Esophagus squamous epithelium (tissue), 5 donors: ENCODE results near the gene LRRN1. TPM values are rescaled to one million over a fixed set of nuclear protein-coding genes. Genes with fewer than 3 reads are reported as not detected.

Experiments
- DNase-seq: peaks from one replicate; lab custom pipeline; 2025; lab: John Stamatoyannopoulos, UW
- H3K27ac ChIP-seq, 4 donors: fragments of 200-600 bp; sonication (generic); one replicate each; pipeline ENCODE4 v1.5.1; 2016 to 2019; ENCODE audit warnings: mild to moderate bottlenecking in 1 of 4
- H3K27me3 ChIP-seq, 4 donors: fragments of 200-600 bp; sonication (generic); 1 replicate in 3 of 4; 2 replicates in 1 of 4; pipeline versions ENCODE4 v1.5.1 to v1.6.0; 2017 to 2021; ENCODE audit warnings: antibody characterized with exemption in 1 of 4
- H3K36me3 ChIP-seq, 3 donors: fragments of 200-600 bp; sonication (generic); one replicate each; pipeline ENCODE4 v1.5.1; 2016 to 2019
- H3K4me1 ChIP-seq, 3 donors: fragments of 200-600 bp; sonication (generic); one replicate each; pipeline ENCODE4 v1.5.1; 2017 to 2019
- H3K4me3 ChIP-seq, 4 donors: fragments of 200-600 bp; sonication (generic); 1 replicate in 3 of 4; 2 replicates in 1 of 4; pipeline ENCODE4 v1.5.1; 2016 to 2019; ENCODE audit warnings: mild to moderate bottlenecking in 2 of 4, moderate library complexity in 1 of 4
- H3K9me3 ChIP-seq, 3 donors: fragments of 200-600 bp; sonication (generic); one replicate each; pipeline ENCODE4 v1.5.1; 2016 to 2019
- POLR2A ChIP-seq, 4 donors: fragments of 450-650 bp; IDR thresholded peaks; one replicate each; pipeline ENCODE4 v1.6.1; 2017; ENCODE audit warnings: antibody characterized with exemption in 4 of 4, mild to moderate bottlenecking in 4 of 4, moderate library complexity in 3 of 4
- WGBS, 2 donors: methylation state at CpG; one replicate each; pipeline ENCODE4 v1.1.5; 2018; 5-methylcytosine and 5-hydroxymethylcytosine counted together
- intact Hi-C: fragments of 100-400 bp; cut with DNase I; formaldehyde crosslinking; loops from one replicate; pipeline ENCODE4 v1.15.0; 2022
- total RNA-seq, 4 donors: library from RNA; depleted of rRNA; stranded (reverse); fragments of >200 nt; gene quantifications; one replicate each; pipeline ENCODE4 v1.1.0, GENCODE V29; 2016
- TF ChIP-seq, protein P1 (sequence below), 6 experiments: fragments of 450-650 bp in 4 of 6; fragments of 200-600 bp in 2 of 6; sonication (generic) in 2 of 6; IDR thresholded peaks; one replicate each; pipeline ENCODE4 v1.5.1; 2016 to 2019; ENCODE audit warnings: antibody characterized with exemption in 6 of 6, mild to moderate bottlenecking in 4 of 6, moderate library complexity in 4 of 6
- donor health status: DM: yes; HTN: yes; CAD: no.

Gene LRRN1
- total RNA-seq, 4 donors from 2014 or later = 0.04 to 0.47 (median 0.19) TPM; not detected in 1

DNA sequence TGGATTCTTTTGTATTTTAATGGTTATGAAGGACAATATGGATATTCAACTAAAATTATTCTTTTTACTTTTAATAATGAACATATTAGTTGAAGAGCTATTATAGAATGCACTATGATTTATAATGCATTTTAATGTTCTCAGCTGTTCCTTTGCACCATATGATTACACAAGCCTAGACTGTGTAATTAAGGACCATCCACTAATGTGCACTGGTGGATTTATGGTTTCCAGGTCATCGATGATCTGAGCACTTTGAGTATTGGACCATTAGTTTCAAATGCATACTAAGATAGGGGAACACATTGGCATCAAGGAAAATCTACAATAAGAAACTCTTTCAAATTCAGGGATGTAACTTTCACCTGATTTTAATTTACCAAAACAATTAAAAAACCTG is 16.8 kb downstream of the LRRN1 start:
- WGBS, 2 donors = 86 to 95% methylated on average over 1 of the region's 1 CpG
- H3K4me3 ChIP-seq = no peak overlapping the region

DNA sequence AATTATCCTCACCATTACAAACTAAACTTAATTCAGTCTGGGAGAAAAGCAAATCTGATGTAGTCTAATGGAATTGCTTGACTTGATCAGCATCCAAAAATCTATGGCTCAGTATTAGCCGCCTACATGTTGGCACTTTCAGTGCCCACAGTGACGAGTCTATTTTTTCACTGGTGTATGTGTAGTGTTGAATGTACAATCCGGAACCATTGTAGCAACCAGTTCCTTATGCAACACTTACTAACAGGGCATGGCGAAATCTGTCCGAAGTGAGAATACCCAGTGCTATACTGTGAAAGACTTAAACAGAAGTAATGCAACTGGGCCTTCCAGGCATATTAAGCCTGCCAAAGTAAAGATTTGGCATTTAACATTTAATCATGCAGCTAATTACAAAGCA is 18.6 kb downstream of the LRRN1 start:
- WGBS, 2 donors = 49 to 58% methylated on average over 4 to 5 of the region's 5 CpGs
- intact Hi-C loops = no loop called here
- no peak overlapping the region for H3K4me3 ChIP-seq

More for the DNA sequence above, 16.8 kb downstream of the LRRN1 start:
- Histone ChIP-seq H3K27ac (no peak overlapping the region), H3K4me1 (no peaks in the 10 kb centered on the region), H3K36me3 (no peaks in the 10 kb centered on the region), H3K27me3 (no peaks in the 10 kb centered on the region), H3K9me3 (no peaks in the 10 kb centered on the region)
- TF ChIP-seq POLR2A (IDR thresholded peaks at IDR 0.05) = no peak
- TF ChIP-seq, protein P1, sequence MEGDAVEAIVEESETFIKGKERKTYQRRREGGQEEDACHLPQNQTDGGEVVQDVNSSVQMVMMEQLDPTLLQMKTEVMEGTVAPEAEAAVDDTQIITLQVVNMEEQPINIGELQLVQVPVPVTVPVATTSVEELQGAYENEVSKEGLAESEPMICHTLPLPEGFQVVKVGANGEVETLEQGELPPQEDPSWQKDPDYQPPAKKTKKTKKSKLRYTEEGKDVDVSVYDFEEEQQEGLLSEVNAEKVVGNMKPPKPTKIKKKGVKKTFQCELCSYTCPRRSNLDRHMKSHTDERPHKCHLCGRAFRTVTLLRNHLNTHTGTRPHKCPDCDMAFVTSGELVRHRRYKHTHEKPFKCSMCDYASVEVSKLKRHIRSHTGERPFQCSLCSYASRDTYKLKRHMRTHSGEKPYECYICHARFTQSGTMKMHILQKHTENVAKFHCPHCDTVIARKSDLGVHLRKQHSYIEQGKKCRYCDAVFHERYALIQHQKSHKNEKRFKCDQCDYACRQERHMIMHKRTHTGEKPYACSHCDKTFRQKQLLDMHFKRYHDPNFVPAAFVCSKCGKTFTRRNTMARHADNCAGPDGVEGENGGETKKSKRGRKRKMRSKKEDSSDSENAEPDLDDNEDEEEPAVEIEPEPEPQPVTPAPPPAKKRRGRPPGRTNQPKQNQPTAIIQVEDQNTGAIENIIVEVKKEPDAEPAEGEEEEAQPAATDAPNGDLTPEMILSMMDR (IDR thresholded peaks at IDR 0.05) = no peak
- DNase-seq = no peak
- intact Hi-C loops = no loop called here

DNA sequence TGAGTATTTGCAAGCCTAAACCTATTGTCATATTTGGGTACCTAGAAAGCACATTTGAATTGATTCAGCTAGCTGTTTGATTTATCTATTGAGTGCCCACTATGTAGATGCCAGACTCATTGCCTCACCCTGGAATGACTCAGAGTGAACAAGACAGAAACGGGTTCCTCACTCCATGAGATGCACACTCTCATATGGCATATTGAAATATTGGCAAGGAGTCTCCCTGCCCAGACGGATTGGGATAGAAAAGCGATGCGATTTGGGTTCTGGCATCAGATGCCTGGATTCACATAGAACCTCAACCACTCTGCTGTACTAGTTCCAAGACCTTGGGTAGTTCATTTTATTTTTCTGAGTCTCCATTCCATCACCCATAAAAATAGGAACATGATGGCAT is 22.5 kb downstream of the LRRN1 start:
- Histone ChIP-seq H3K36me3 (no peaks in the 10 kb centered on the region), H3K4me3 (no peak overlapping the region), H3K27me3 (no peaks in the 10 kb centered on the region), H3K9me3 (no peaks in the 10 kb centered on the region), H3K27ac (no peak overlapping the region), H3K4me1 (no peaks in the 10 kb centered on the region)
- no peak for TF ChIP-seq POLR2A (IDR thresholded peaks at IDR 0.05)
- TF ChIP-seq, protein P1 (IDR thresholded peaks at IDR 0.05) = no peak
- WGBS, 2 donors = 52 to 55% methylated on average over 4 of the region's 4 CpGs
- intact Hi-C loops = no loop called here
- DNase-seq = no peak

More for the DNA sequence above, 18.6 kb downstream of the LRRN1 start:
- Histone ChIP-seq H3K9me3 (no peaks in the 10 kb centered on the region), H3K4me1 (no peaks in the 10 kb centered on the region), H3K36me3 (no peaks in the 10 kb centered on the region), H3K27ac (no peak overlapping the region), H3K27me3 (no peaks in the 10 kb centered on the region)
- TF ChIP-seq, protein P1 (IDR thresholded peaks at IDR 0.05) = no peak
- no peak for TF ChIP-seq POLR2A (IDR thresholded peaks at IDR 0.05)
- DNase-seq = no peak

DNA sequence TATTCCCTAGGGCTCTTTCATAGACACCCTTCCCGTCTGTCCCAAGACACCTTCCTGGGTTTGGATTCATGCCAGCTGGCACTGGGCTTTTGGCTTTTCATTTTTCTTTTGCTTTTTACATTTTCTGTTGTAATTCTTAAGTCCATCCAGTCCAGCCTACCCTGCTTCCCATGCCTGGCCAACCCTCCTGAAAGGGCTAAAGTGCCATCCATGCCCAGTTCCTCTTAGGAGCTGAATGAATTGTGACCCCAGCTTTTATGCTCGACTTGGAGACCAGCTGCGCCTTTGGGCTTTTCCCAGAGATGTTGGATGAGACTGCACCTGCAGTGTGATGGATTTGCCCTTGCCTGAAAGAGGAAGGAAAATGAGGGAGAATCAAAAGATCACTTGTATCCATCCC is 25.8 kb downstream of the LRRN1 start:
- Histone ChIP-seq H3K27ac (no peak overlapping the region), H3K36me3 (no peaks in the 10 kb centered on the region), H3K4me3 (no peak overlapping the region), H3K9me3 (no peaks in the 10 kb centered on the region), H3K4me1 (no peaks in the 10 kb centered on the region), H3K27me3 (no peaks in the 10 kb centered on the region)
- intact Hi-C loops = no loop called here
- DNase-seq = no peak
- TF ChIP-seq, protein P1 (IDR thresholded peaks at IDR 0.05) = no peak
- no peak for TF ChIP-seq POLR2A (IDR thresholded peaks at IDR 0.05)
- 72 to 81% methylated on average over 3 of the region's 3 CpGs for WGBS, 2 donors

DNA sequence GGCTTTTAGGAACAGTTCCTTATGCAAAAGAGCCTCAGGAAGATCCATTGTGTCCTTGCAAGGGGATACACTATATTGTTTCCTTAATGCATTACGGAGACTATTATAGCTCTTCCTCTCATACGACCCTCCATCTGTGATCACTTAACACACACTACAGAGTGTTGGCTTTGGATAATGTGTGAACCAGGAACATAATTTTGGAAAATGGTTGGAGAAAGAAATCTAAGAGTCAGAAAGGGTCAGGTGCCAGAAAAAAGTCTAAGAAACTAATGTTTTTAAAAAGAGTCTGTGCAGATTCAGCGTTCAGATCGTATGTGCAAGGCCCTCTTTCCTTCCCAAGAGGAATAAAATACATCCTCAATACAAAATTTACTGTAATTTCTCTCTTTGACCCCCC is 27.3 kb downstream of the LRRN1 start:
- Histone ChIP-seq H3K27ac (no peak overlapping the region), H3K36me3 (no peaks in the 10 kb centered on the region), H3K27me3 (no peaks in the 10 kb centered on the region), H3K4me1 (no peaks in the 10 kb centered on the region), H3K4me3 (no peak overlapping the region), H3K9me3 (no peaks in the 10 kb centered on the region)
- 84 to 90% methylated on average over 4 of the region's 4 CpGs for WGBS, 2 donors
- TF ChIP-seq, protein P1 (IDR thresholded peaks at IDR 0.05) = no peak
- no peak for TF ChIP-seq POLR2A (IDR thresholded peaks at IDR 0.05)
- DNase-seq = no peak
- intact Hi-C loops = no loop called here
